Right lobe of liver (tissue), 4 donors: ENCODE data around the gene NTMT1.

Experiments
- CTCF ChIP-seq, 4 donors: fragments of 200-600 bp in 3 of 4; fragments of 450-650 bp in 1 of 4; IDR thresholded peaks; one replicate each; pipeline versions ENCODE4 v1.5.1 to v1.8.0; 2016 to 2022; ENCODE audit warnings: antibody characterized with exemption in 4 of 4, mild to moderate bottlenecking in 2 of 4
- POLR2A ChIP-seq: fragments of 450-650 bp; IDR thresholded peaks from one replicate; pipeline ENCODE4 v1.6.1; 2017; ENCODE audit warnings: antibody characterized with exemption, mild to moderate bottlenecking
- donor health status: DM: no; HTN: no; CAD: no.
- donor health status: DM: no; HTN: no; CAD: no.
- donor health status: DM: no; HTN: yes; CAD: no.

DNA sequence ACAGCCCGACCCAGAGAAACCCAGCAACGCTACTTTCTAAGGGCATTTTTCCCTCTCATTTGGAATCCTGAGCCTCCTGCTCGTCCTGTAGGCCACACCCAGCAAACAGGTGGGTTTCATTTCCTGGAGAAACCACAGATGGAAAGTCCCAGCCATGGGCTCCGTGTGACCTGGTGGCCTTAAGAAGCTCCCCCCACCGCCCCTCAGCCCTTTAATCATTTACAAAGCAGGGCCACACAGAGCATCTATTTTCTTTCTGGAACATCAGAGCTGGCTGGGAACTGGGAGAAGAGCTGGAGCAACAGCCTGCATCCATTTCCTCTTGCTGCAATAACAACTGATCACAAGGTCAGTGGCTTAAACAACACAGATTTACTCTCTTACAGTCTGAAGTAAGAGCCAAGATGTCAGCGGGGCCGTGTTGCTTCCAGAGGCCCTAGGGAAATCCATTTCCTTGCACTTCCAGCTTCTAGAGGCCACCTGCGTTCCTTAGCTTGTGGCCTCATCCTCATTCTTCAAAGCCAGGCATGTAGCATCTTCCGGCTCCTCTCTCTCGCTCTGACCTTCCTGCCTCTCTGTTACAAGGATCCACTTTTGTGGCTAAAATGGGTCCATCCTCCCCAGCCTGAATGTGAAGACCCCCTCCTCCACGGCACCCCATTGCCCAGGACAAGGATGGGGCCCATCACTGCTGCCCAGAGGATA, 45.6 kb upstream of the NTMT1 start:
- TF ChIP-seq CTCF (IDR thresholded peaks at IDR 0.05) (no peak), POLR2A (no peak)
